IMR-90 (cell line): ENCODE results near the gene MEGF10. TPM values are rescaled to one million over a fixed set of nuclear protein-coding genes. Genes with fewer than 3 reads are reported as not detected.

ENCODE experiments used
- ATAC-seq: fragments of 200-7000 bp; cut with Tn5 transposase; 2 replicates; pipeline ENCODE4 v1.9.1; 2020; ENCODE audit warnings: low read depth, mild to moderate bottlenecking, moderate library complexity
- BruUV-seq: library from RNA; stranded (reverse); fragments of 400-500 nt; replicated peaks from 2 replicates; lab custom pipeline; 2021; lab: Mats Ljungman, UMichigan
- CTCF ChIA-PET: fragments of 300-600 bp; formaldehyde crosslinking; extraction: SDS; loops from one replicate; lab custom pipeline; 2021; ENCODE audit warnings: antibody characterized with exemption; lab: Yijun Ruan, JAX
- POLR2A ChIA-PET: fragments of 300-600 bp; sonication (Branson Sonifier 250); formaldehyde crosslinking; loops from one replicate; lab custom pipeline; 2022; ENCODE audit warnings: antibody characterized with exemption; ENCODE audit not compliant: unreplicated experiment; lab: Charles Lee
- DNase-seq: peaks from one replicate; pipeline ENCODE4 v3.0.0; 2013
- H2AFZ ChIP-seq: replicated peaks from 2 replicates; pipeline ENCODE3; 2013; ENCODE audit warnings: low read length, mild to moderate bottlenecking; ENCODE audit not compliant: poor library complexity
- H2AK5ac ChIP-seq: 2 replicates; pipeline ENCODE4 v1.6.1; 2013; ENCODE audit warnings: low read depth, low read length, inconsistent platforms
- H2AK9ac ChIP-seq: replicated peaks from 2 replicates; pipeline ENCODE3; 2013; ENCODE audit warnings: mild to moderate bottlenecking, low read depth, low read length, moderate library complexity; ENCODE audit not compliant: poor library complexity
- H2BK120ac ChIP-seq: 2 replicates; pipeline ENCODE4 v1.6.1; 2013; ENCODE audit warnings: low read depth, low read length, inconsistent platforms
- H2BK15ac ChIP-seq: 3 replicates; pipeline ENCODE4 v1.6.1; 2013; ENCODE audit warnings: low read depth, low read length, inconsistent platforms
- H2BK20ac ChIP-seq: 2 replicates; pipeline ENCODE4 v1.6.1; 2013; ENCODE audit warnings: low read depth, mild to moderate bottlenecking, inconsistent platforms, low read length, moderate library complexity
- H2BK5ac ChIP-seq: 2 replicates; pipeline ENCODE4 v1.6.1; 2013; ENCODE audit warnings: mild to moderate bottlenecking, low read depth, low read length, inconsistent platforms; ENCODE audit not compliant: poor library complexity, severe bottlenecking
- H3K14ac ChIP-seq: replicated peaks from 2 replicates; pipeline ENCODE4 v1.6.1; 2013; ENCODE audit warnings: low read depth, low read length, inconsistent platforms
- H3K18ac ChIP-seq: 2 replicates; pipeline ENCODE4 v1.6.1; 2013; ENCODE audit warnings: low read depth, low read length, control low read depth
- H3K23ac ChIP-seq: 2 replicates; pipeline ENCODE4 v1.6.1; 2013; ENCODE audit warnings: low read depth, low read length, inconsistent platforms
- H3K27ac ChIP-seq: 2 replicates; pipeline ENCODE4 v1.5.1; 2013; ENCODE audit warnings: mild to moderate bottlenecking, control low read depth, low read length; ENCODE audit not compliant: insufficient read depth
- H3K27me3 ChIP-seq: 2 replicates; pipeline ENCODE4 v1.6.1; 2013; ENCODE audit warnings: low read length; ENCODE audit not compliant: control insufficient read depth, insufficient read depth
- H3K36me3 ChIP-seq: 2 replicates; pipeline ENCODE4 v1.6.1; 2013; ENCODE audit warnings: low read length, mixed read lengths; ENCODE audit not compliant: control insufficient read depth, insufficient read depth
- H3K4ac ChIP-seq: 2 replicates; pipeline ENCODE4 v1.6.1; 2013; ENCODE audit warnings: low read depth, low read length, inconsistent platforms
- H3K4me1 ChIP-seq: 2 replicates; pipeline ENCODE4 v1.6.1; 2013; ENCODE audit warnings: low read length, mixed read lengths; ENCODE audit not compliant: control insufficient read depth, insufficient read depth
- H3K4me2 ChIP-seq: 2 replicates; pipeline ENCODE4 v1.6.1; 2013; ENCODE audit warnings: low read depth, mild to moderate bottlenecking, control low read depth, low read length, moderate library complexity
- H3K4me3 ChIP-seq: 2 replicates; pipeline ENCODE4 v1.5.1; 2013; ENCODE audit warnings: low read depth, mild to moderate bottlenecking, control low read depth, low read length, moderate library complexity; ENCODE audit not compliant: insufficient read depth
- H3K56ac ChIP-seq: 2 replicates; pipeline ENCODE4 v1.6.1; 2013; ENCODE audit warnings: low read length, inconsistent platforms; ENCODE audit not compliant: insufficient read depth; ENCODE audit errors: extremely low read depth
- H3K79me1 ChIP-seq, 2 experiments: 2 replicates each; pipeline ENCODE4 v1.6.1; 2013; ENCODE audit warnings: low read length in 2 of 2, inconsistent platforms in 1 of 2, low read depth in 1 of 2
- H3K9ac ChIP-seq: 2 replicates; pipeline ENCODE4 v1.6.1; 2013; ENCODE audit warnings: low read depth, low read length, control low read depth
- H3K9me1 ChIP-seq: 2 replicates; pipeline ENCODE4 v1.6.1; 2013; ENCODE audit warnings: low read length, inconsistent platforms; ENCODE audit not compliant: insufficient read depth
- H3K9me3 ChIP-seq: 2 replicates; pipeline ENCODE4 v1.6.1; 2013; ENCODE audit warnings: low read length; ENCODE audit not compliant: control insufficient read depth, insufficient read depth
- H4K20me1 ChIP-seq: 2 replicates; pipeline ENCODE4 v1.6.1; 2013; ENCODE audit warnings: low read length, inconsistent platforms; ENCODE audit not compliant: insufficient read depth
- H4K5ac ChIP-seq: 2 replicates; pipeline ENCODE4 v1.6.1; 2013; ENCODE audit warnings: mild to moderate bottlenecking, low read depth, low read length, control low read depth
- H4K8ac ChIP-seq, 2 experiments: 2 replicates each; pipeline ENCODE4 v1.6.1; 2013; ENCODE audit warnings: low read depth in 2 of 2, low read length in 2 of 2, control low read depth in 1 of 2, inconsistent platforms in 1 of 2
- H4K91ac ChIP-seq: 2 replicates; pipeline ENCODE4 v1.6.1; 2013; ENCODE audit warnings: low read depth, low read length, inconsistent platforms; ENCODE audit not compliant: insufficient read depth
- BHLHE40 ChIP-seq: fragments of 150-350 bp; IDR thresholded peaks from 2 replicates; pipeline ENCODE4 v1.6.1; 2016; ENCODE audit warnings: mild to moderate bottlenecking, low read depth, low read length
- CEBPB ChIP-seq: IDR thresholded peaks from 2 replicates; pipeline ENCODE4 v1.6.1; 2012; ENCODE audit warnings: low read depth, low read length, improper control_type of control experiment
- CHD1 ChIP-seq: IDR thresholded peaks from 2 replicates; pipeline ENCODE4 v1.6.1; 2012; ENCODE audit warnings: low read depth, low read length, improper control_type of control experiment
- CTCF ChIP-seq: conservative IDR thresholded peaks from 2 replicates; pipeline ENCODE4 v1.5.1; 2012; ENCODE audit warnings: mild to moderate bottlenecking, low read depth, low read length, improper control_type of control experiment
- FOS ChIP-seq: fragments of 150-350 bp; IDR thresholded peaks from 2 replicates; pipeline ENCODE4 v1.6.1; 2016; ENCODE audit warnings: low read depth, low read length
- MAFK ChIP-seq: IDR thresholded peaks from 2 replicates; pipeline ENCODE4 v1.6.1; 2012; ENCODE audit warnings: low read depth, low read length, improper control_type of control experiment
- MAZ ChIP-seq: IDR thresholded peaks from 2 replicates; pipeline ENCODE4 v1.6.1; 2012; ENCODE audit warnings: low read depth, mild to moderate bottlenecking, low read length, improper control_type of control experiment, moderate library complexity, borderline replicate concordance
- MXI1 ChIP-seq: IDR thresholded peaks from 2 replicates; pipeline ENCODE4 v1.6.1; 2012; ENCODE audit warnings: low read depth, mild to moderate bottlenecking, low read length, moderate library complexity, borderline replicate concordance
- NFE2L2 ChIP-seq: fragments of 150-350 bp; IDR thresholded peaks from 2 replicates; pipeline ENCODE4 v1.6.1; 2016; ENCODE audit warnings: low read depth, mild to moderate bottlenecking, low read length
- POLR2A ChIP-seq: IDR thresholded peaks from 2 replicates; pipeline ENCODE4 v1.6.1; 2012; ENCODE audit warnings: mild to moderate bottlenecking, low read depth, low read length
- RAD21 ChIP-seq: IDR thresholded peaks from 2 replicates; pipeline ENCODE4 v1.6.1; 2012; ENCODE audit warnings: low read length, improper control_type of control experiment
- RCOR1 ChIP-seq: IDR thresholded peaks from 2 replicates; pipeline ENCODE4 v1.6.1; 2012; ENCODE audit warnings: mild to moderate bottlenecking, low read length, improper control_type of control experiment; ENCODE audit not compliant: insufficient replicate concordance
- RFX5 ChIP-seq: IDR thresholded peaks from 2 replicates; pipeline ENCODE4 v1.8.0; 2012; ENCODE audit warnings: low read depth, mild to moderate bottlenecking, low read length, moderate library complexity
- SMC3 ChIP-seq: fragments of 150-350 bp; IDR thresholded peaks from 2 replicates; pipeline ENCODE4 v1.6.1; 2016; ENCODE audit warnings: low read depth, mild to moderate bottlenecking, antibody characterized with exemption, low read length, moderate library complexity
- USF2 ChIP-seq: fragments of 150-350 bp; IDR thresholded peaks from 2 replicates; pipeline ENCODE4 v1.6.1; 2017; ENCODE audit warnings: mild to moderate bottlenecking, antibody characterized with exemption, low read length, low read depth
- WGBS, 2 experiments: methylation state at CpG; one replicate each; pipeline versions ENCODE4 v1.1.5 to v1.1.7; 2013; ENCODE audit warnings: missing lambda C conversion rate in 2 of 2; ENCODE audit not compliant: insufficient read length in 1 of 2; ENCODE audit errors: extremely low coverage in 2 of 2; 5-methylcytosine and 5-hydroxymethylcytosine counted together
- dilution Hi-C: fragments of 300-500 bp; cut with HindIII; formaldehyde crosslinking; loops from one replicate; pipeline ENCODE4 v1.14.3; 2018; ENCODE audit warnings: low sequenced_read_pairs; ENCODE audit not compliant: unreplicated experiment
- in situ Hi-C: fragments of 300-500 bp; cut with MboI; formaldehyde crosslinking; loops from 3 replicates; pipeline ENCODE4 v1.14.3; 2019; ENCODE audit warnings: low sequenced_read_pairs, inconsistent platforms, mixed read lengths
- intact Hi-C: fragments of 100-400 bp; cut with micrococcal nuclease; formaldehyde crosslinking; loops from 2 replicates; pipeline ENCODE4 v1.10.0; 2022
- polyA plus RNA-seq, 3 experiments: library from polyadenylated mRNA; depleted of rRNA; stranded (reverse); fragments of >200 nt; gene quantifications; 2 replicates each; pipeline ENCODE4 v1.2.3, GENCODE V29; 2012; ENCODE audit warnings: low replicate concordance in 1 of 3
- total RNA-seq: library from RNA; depleted of rRNA; stranded (reverse); fragments of >200 nt; gene quantifications from 2 replicates; pipeline ENCODE4 v1.2.3, GENCODE V29; 2012
- TF ChIP-seq, protein P1 (sequence below): fragments of 150-350 bp; IDR thresholded peaks from 2 replicates; pipeline ENCODE4 v1.6.1; 2016; ENCODE audit warnings: low read depth, mild to moderate bottlenecking, low read length, moderate library complexity, borderline replicate concordance

MEGF10 gene
- total and polyA plus RNA-seq, 2 of the 4 experiments (the other 2 are of a cell fraction): not detected

- Histone ChIP-seq H3K9me1 (no peaks in the 10 kb centered on the region), H3K36me3 (no peaks in the 10 kb centered on the region), H3K56ac (no peak overlapping the region), H2AK9ac (no peak overlapping the region), H3K14ac (no peak overlapping the region), H4K91ac (no peak overlapping the region), H2BK5ac (no peak overlapping the region), H3K23ac (no peak overlapping the region), H4K5ac (no peak overlapping the region), H2AK5ac (no peak overlapping the region), H3K4me1 (peaks cover 1% of the 10 kb centered on the region; the same call in 1 of the 2 replicates), H4K20me1 (no peaks in the 10 kb centered on the region), H2BK120ac (no peak overlapping the region), H2BK15ac (no peak overlapping the region), H3K27me3 (peaks cover 20% of the 10 kb centered on the region), H3K18ac (no peak overlapping the region), H3K27ac (no peak overlapping the region), H3K79me1 (no peaks in the 10 kb centered on the region), H2BK20ac (no peak overlapping the region), H2AFZ (no peak overlapping the region), H3K9ac (no peak overlapping the region), H3K4me2 (no peak overlapping the region), H3K4ac (no peak overlapping the region), H3K4me3 (no peak overlapping the region), H3K9me3 (no peaks in the 10 kb centered on the region), H4K8ac (no peak overlapping the region)
- ChIA-PET CTCF (no interaction called here), POLR2A (no interaction called here)
- no CpG with 5 or more reads among the region's 1 CpG for WGBS, 2 experiments
- BruUV-seq: no TSS peak
- in situ Hi-C loops: no loop called here
- intact Hi-C loops: no loop called here
- no peak for DNase-seq
- TF ChIP-seq USF2 (no peak), NFE2L2 (no peak), MAZ (no peak), POLR2A (no peak), CEBPB (no peak), FOS (no peak), RAD21 (no peak), CHD1 (no peak), MAFK (no peak), RCOR1 (no peak), SMC3 (no peak), RFX5 (no peak), CTCF (no peak), MXI1 (no peak), BHLHE40 (no peak)
- TF ChIP-seq, protein P1, sequence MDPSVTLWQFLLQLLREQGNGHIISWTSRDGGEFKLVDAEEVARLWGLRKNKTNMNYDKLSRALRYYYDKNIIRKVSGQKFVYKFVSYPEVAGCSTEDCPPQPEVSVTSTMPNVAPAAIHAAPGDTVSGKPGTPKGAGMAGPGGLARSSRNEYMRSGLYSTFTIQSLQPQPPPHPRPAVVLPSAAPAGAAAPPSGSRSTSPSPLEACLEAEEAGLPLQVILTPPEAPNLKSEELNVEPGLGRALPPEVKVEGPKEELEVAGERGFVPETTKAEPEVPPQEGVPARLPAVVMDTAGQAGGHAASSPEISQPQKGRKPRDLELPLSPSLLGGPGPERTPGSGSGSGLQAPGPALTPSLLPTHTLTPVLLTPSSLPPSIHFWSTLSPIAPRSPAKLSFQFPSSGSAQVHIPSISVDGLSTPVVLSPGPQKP: no peak
- dilution Hi-C loops: no loop called here
- ATAC-seq: no peak
These were observed 77.4 kb downstream of the MEGF10 start for GRCh38 chr5:127367946-127368465.
